IPS DF 19.7 (cell line): Measurements from ENCODE around the gene HIRA.
"Not testable (repeated sequence)": the region's sequence is repeated elsewhere in the genome, so short reads cannot be mapped to it uniquely, and the experiment has no call there.

ENCODE experiments used
- DNase-seq: peaks from one replicate; pipeline ENCODE4 v3.0.0-alpha.2; 2013; ENCODE audit warnings: low read depth, low spot score

HIRA gene

DNA sequence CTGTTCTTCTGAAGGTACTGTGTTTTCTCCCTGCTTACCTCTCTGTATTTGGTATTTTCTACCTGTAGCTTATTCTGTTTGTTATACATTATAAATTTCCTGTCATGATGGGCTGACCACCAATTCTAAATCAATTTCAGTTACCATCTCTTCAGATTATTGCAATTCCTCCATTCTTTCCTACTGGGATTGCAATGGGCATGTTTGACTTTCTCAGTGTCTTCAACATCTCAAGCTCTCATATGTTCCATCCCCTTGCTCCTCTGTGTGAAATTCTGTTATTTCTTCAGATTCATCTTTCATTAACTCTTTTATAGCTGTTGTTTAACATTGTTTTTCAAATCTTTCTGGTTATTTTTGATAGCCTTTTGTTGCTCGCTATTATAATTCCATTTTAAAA is 31.5 kb upstream of the HIRA start:
- DNase-seq: no peak

DNA sequence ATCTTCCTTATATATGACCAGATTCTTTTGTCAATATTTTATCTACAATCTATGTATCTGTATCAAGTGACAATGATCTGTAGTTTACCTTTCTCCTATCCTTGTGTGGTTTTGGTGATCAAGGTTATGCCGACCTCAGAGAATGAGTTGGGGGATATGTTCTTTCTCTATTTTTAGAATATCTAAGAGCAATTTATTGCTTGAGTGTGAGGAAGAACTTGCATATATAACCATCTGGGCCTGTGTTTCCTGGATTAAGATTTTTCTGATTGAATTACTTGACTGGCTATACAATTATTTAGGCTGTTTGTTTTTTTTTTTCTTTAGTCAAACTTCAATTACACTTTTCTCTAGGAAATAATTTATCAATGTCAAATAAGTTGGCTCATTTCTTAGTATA is 30.0 kb upstream of the HIRA start:
- no peak for DNase-seq

DNA sequence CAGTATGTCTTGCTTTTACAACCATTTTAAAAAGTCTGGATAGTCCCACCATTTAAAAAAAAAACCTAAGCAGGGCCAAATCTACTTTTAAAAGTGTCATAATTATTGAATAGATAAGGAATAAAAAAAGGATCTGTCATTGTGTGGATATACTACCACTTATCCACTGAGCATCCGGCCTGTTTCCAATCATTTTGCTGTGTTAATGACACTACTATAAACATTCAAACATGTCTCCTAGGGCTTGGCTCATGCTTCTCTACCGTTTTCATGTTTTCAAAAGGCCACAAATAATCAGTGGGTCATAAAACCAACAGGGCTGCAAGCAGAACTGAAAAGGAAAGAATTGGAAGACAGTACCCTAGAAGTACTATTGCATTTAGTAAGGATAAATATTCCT is 28.5 kb upstream of the HIRA start:
- no peak for DNase-seq

DNA sequence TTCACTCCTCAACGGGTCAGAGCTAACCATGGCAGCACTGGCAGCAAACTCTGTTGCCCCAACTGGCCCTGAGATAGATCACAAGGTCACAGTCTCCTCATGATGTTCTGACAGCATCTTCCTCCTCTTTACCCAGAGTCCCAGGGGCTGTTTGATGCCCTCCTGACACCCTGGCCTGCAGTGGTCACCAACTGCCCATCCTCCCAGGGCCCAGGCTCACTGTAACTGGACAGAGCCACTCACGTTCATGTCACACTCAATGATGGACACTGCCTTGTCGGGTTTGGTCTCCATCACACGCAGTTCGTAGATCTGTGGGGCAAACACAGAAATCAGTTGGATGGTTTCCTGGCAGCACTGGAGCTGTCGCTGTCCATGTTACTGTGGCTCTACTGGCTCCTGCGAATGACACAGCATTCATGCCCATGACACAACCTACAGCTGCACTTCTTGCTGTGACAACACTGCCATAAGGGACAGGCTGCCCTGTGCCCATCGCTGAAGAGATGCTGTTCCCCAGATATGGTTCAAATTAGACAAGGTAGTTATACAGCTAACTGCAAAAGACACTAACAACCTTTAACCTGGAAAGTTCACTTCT is 26.4 kb upstream of the HIRA start:
- no peak for DNase-seq

DNA sequence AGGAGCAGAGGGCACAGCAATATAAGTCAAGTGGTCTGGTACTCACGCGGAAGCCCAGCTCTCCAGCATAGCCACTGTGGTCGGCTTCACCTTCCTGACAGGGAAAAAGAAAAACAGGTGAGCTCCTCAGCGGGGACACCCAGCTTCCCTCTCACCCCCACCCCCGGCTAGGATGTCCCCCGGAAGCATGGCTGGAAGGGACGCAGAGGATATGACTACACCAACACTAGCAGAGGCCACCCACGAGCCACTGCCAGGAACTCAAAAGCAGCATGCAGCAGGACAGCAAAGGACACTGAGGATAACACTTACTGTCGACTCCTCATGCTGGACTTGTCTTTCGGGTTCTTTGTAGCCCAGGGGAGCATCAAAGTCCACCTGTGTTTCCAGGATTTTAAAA is 25.0 kb upstream of the HIRA start:
- DNase-seq: no peak

DNA sequence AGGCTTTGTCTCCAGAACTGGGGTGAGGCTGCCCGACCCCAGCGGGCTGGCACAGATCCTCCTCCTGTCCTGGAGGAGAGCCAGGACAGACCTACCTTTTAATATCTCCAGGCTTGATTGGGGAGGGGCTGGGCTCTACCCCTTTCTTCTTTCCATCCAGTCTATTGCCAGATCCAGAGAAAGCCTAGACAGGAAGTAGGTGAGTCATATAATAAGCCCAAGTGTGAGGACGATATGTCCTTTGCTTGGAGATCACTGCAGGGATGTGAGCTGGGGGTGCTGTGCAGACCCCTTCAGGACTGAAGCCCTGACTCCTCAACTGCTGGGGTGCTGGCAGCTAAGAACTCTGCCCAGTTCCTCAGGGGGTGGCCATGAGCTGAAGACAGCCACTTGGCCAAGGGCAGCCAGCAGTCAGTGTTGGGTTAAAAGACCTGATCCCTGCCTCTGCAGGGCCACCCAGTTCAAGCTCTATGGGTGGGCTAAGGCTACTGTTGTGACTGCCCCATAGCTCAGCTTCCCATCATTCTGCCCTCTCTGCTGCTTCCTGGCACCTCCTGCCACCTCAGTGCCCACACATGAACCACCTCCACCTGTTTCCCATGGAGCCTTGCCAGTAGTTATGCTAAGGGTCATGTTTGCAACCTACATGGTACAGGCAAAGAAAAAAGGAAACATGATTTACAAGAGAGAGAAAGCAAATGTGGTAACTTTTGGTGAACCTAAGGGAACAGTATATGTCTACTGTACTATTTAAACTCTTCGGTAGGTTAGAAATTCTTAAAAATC is 24.2 kb upstream of the HIRA start:
- no peak for DNase-seq

DNA sequence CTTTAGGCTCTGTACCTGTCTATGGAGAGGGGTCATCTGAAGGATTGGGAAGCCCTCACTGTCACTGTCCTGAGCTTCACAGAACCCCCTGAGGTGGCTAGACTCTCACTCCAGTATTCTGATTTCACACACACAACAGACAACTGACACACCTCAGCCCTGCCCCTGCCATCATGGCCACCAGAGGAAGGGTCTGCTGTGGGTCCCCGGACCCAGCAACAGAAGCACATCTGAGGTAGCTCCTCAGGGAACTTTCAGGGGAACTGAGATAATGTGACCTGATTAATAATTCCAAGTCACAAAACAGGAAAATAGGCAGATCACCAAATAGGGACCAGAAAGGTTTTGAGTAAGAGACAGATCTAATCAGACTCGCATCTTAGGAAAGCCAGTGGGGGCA is 23.5 kb upstream of the HIRA start:
- DNase-seq: no peak

DNA sequence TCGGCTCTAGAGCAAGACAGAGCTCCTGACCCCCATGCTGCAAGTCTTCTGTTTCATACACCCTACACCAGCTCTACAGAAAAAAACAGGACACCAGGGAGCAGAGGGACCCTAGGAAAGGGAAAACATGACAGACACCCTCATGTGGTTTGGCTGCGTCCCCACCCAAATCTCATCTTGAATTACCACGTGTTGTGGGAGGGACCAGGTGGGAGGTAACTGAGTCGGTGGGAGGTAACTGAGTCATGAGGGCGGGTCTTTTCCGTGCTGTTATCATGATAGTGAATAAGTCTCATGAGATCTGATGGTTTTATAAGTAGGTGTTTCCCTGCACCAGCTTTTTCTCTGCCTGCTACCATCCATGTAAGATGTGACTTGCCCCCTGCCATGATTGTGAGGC is 22.6 kb upstream of the HIRA start:
- no peak for DNase-seq

DNA sequence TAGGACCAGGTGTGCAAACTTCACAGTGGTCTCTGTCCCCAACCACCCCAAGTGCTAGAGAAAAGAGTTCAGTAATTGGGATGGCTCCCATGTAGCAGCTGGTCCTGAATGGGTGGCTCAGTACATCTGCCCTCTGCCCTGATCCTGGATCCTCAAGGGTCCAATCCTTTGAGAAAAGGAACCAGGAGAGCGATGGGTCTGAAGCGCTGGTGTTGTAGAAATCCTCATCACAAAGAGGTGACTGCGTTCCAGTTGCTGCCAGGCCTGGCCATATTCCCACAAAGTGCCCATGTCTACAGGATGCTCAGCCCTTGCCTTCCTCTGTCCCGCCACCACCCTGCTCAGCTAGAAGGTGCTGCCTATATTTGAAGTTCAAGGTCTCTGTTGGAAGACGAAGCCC is 22.2 kb upstream of the HIRA start:
- no peak for DNase-seq

DNA sequence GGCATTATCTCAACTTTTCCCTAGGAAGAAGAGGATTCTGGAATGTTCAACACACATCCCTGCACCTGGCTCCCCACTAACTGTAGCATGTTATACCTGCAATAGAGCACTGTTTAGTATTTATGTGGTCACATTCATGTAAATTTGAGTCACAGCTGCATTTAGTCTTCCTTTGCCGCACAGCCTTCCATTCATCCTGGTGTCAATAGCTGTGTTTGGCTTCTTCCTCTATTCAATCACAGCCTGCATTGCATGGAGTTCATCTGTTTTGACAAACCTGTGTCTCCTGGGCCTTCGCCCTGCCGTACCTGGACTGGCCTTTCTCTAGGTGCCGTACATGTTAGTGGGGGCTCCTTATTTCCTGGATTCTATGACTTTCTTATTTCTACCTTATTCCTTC is 20.0 kb upstream of the HIRA start:
- DNase-seq: no peak

DNA sequence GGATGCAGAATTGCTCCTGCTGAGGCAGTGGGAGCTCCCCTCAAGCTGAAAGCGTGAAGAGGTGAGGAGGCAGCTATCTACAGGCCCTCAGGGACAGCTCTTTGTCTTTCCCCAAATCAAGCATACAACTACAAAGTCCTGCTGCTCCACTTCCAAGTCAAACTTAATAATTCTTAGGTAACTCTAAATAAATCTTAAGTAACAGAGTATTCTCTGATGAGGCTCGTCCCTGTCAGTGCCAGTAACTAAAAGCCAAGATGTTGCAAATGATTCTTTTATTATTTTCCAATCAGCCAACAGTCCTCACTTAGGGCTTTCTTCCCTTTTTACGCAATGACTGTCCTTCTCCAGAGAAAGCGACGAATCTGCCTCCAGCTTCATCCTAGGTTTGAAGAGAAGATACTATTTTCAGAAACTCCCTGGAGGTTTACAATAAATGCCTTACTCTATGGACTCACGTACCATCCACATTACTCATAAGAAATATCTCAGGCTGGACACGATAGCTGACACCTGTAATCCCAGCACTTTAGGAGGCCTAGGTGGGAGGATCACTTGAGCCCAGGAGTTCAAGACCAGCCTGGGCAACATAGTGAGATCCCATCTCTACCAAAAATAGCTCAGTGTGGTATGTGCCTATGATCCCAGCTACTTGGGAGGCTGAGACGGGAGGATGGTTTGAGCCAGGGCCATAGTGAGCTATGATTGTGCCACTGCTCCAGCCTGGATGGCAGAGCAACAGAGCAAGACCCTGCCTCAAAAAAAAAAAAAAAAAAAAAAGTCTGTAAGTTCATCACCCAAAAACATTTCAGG is 19.0 kb upstream of the HIRA start:
- DNase-seq: no peak

DNA sequence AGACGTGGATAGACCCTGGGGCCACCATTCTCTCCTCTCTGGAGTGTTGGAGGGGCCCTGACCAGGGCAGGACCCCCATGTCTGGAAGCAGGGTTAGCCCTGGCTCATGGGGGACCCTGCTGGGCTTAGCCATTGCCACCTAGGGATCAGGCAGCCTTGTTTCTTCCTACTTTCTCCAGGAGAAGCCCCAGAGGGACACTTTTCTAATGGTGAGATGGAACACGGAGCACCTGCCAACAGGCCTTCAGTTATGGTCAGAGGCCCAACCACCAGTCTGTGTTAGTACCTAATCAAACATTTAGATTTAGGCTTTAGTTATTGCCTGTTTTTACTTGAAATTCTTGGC is 17.9 kb upstream of the HIRA start:
- no peak for DNase-seq

DNA sequence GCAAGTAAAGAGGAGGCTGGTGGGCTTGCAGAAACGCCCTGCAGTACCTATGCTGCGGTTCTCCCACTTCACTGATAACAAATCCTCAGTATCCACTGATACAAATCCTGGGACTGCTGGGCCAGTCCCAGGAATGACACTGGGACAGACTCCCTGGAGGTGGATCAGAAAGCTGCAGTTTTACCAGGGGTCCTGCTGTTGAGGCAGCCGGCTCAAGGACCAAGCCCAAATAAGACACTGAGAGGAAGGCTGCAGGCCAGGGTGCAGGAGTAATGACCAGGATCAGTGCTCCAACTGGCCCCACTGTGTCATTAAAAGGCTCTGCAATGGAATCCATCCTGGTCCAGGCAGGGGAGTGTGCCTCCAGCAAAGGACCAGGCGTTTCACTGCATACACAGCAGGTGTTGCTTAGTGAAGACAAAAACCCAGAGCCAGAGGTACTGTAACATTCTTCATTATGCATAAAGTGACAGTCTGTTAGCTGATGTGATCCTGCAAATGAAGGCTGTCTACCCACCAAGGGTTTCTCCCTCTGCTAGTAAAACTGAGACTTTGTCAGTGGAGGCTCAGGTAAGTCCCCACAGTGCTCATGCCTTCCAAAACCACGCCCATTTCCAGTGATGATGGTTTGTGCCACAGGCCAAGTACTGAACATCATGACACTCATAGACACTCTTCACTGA is 17.3 kb upstream of the HIRA start:
- no peak for DNase-seq

DNA sequence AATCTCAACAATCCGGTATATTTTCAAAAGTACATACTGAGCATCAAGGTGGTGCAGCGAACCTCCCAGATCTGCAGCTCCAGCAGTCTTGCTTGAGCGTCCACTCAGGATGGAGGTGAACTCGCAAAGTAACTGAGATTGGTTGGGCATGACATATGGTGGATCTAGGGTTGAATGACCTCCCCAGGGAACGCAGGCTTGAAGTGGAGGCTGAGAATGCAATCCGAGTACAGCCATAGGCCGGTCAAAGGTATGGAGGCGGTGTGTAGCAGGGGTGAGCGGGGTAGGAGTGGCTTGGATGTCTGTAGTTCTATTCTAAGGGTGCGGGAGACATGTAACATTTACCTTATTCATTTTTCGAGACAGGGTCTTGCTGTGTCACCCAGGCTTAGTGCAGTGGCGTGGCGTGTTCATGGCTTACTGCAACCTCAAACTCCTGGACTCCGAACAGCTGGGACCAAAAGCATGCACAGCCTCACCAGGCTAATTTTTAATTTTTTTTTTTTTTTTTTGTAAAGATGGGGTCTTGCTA is 16.6 kb upstream of the HIRA start:
- no peak for DNase-seq

DNA sequence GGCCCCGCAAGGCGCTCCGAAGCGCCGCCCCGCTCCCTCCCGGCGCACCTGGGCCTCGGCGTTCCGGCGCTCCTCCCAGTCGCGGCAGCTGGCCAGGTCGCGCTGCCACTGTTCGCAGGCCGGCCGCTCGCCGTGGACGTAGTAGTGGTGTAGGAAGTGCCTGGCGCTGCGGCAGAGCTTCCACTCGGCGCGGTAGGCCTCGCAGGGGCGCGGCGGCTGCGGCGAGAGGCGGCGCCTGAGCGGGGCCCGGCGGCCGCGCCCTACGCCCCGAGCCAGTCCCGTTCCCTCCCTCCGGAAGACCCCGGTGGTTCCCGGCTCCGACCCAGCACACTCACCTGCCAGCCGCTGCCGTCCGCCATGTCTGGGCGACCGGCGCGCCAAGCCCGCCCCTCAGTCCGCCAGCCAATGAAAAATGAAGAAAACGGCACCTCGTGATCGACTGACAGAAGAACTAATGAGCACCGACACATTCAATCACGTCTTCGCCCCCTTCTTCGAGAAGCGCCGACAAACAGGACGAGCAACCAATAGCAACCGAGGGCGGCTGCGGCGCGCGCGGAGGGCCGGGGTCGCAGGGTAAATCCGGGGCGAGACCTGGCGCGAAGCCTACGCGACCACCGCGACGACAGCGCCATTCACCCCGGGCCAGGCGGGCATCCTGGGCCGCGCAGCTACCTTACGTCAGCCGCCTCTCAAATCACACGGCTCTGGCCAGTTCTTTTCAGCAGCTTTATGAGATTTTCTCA is 16.0 kb upstream of the HIRA start, which contains the start of gene C22orf39:
Gene C22orf39 (minus strand): TSS at position 382 of the 746 bp plus-strand sequence. CDS start 23 bp downstream, at position 359.
- DNase-seq: peak; percentile 92

DNA sequence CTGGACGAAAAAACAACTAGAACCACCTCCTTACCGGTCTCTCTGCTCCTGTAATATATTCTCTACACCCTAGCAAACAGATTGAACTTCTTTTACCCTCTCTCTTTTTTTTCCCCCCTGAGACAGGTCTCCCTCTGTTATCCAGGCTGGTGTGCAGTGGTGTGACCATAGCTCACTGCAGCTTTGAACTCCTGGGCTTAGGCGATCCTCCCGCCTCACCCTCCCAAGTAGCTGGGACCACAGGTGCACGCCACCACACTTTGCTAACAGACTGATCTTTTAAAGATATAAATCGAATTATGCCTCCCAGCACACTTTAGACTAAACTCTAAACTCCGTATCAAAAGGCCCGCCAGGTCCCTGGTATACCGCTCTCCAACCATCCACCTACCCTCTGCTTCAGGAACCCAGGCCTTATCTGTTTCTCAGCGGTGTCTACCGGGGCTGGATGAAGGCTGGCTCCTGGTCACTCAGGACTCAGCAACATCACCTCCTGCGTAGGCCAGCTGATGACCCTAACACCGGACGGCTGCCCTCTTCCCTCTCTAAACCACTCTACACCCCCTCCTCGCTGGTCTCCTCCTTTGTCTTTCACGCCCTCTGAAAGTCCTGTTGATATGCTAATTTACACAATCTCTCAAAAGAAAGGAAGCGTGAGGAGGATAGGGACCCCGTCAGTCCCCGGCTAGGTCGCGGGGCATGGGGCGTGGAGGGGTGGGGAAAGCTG is 15.2 kb upstream of the HIRA start:
- no peak for DNase-seq

DNA sequence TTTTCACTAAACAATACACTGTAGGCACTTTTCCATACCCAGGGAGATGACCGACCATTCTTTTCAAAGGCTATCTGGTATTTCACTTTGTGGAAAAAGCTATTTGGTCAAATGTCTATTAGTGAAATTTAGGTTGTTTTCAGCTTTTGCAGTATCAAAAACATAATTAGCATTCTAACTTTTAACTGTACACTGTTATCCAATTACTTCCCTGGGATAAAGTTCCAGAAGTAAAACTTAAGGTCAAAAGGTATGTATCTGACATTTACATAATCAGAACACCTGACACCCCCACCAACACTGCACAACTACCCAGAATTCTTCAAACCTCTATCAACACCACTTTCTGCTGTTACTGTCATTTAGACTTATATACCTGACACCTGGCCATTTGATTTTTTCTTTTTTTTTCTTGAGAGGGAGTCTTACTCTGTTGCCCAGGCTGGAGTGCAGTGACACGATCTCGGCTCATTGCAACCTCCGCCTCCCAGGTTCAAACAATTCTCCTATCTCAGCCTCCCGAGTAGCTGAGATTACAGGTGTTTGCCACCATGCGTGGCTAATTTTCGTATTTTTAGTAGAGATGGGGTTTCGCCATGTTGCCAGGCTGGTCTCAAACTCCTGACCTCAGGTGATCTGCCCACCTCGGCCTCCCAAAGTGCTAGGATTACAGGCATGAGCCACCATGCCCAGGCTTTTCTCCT is 13.9 kb upstream of the HIRA start:
- DNase-seq: not testable (repeated sequence)

DNA sequence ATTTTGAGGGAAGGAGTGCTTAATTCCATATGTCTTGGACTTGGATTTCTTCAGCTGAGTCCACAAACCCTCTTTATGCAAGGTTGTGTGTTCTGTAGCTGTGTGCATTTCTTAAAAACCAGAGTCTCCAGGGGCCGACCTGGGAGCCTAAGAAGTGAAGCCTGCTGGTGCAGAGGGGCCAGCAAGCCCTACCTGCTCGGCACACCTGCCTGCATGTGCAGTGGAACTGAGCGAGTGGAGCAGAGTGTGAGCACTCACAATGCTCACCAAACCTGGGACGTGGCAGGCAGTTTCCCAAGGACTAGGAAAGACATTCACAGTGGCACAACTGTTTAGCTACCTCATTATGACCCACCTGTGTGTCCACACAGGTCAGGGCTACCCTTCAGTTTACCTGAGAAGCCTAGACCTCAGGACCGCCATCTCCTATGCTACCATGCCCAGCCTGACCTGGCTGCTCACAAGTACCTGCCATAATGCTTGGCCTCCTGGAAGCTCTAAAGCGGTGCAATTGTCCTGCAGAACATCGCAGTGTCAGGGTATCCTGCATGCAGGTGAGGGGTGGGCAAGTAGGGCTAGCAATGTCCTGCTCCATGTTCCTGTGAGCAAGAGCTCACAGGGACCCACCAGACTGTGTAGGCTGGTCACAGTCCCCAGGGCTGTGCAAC is 12.1 kb upstream of the HIRA start:
- no peak for DNase-seq

DNA sequence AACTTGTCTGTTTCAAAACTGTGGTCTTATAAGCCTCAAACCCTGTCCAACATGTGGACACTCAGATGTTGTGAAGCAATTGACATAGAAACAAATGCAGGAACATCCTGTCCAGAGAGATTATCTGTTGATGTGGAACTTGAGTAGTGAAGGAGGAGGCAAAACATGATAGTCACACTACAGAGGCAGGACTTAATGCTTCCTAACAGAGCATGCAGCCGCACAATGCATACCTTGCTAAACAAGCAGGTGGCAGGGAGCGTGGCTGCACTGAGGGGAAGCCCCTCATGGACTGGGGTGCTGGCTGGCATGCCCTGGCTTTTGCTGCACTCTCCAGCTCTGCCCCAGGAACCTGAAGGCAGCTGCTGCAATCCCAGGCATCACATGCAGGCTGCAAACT is 10.6 kb upstream of the HIRA start:
- DNase-seq: no peak
